NCI-H1930 (cell line): Measurements from ENCODE around the gene ADCY5.

Experiments
- DNase-seq, 2 experiments: peaks; one replicate each; lab custom pipeline; 2025; lab: John Stamatoyannopoulos, UW

The ADCY5 gene

DNA sequence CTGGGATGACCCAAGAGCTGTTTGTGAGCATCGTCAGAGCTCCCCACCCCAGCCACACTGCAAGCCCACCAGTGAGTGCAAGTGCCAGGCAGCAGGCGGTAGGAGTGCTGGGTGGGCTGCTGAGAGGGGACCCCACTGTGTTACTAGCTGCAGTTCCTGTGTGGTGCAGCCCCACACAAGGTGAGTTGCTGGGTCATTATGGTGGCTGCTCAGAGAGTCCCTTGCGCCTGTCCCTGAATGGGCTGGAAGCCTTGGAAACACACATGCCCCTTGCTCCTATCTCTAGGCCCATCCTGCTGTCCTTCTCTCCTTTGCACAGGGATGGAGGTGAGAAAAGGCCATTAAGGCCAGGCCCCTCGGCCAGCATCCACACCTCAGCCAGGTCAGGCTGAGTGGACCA is 163.4 kb downstream of the ADCY5 start:
- no peak for DNase-seq

DNA sequence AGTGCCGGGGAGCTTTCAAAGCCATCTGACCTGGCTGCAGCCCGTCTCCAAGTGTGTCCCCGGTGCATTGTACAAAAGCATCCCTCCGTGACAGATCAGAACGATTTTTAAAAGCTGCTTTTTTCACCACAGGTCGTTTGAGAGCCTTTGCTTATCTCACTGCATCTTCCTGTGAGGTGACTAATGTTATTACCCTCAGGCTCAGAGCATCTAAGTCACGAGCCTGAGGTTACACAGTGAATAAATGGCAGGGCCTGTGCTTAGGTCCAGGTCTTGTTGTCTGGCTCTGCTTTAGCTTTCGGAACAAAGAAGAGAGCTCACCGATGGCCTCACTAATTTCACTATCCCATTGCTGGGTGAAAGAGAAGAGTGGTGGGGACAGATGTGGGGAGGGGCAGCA is 163.8 kb downstream of the ADCY5 start:
- no peak for DNase-seq

DNA sequence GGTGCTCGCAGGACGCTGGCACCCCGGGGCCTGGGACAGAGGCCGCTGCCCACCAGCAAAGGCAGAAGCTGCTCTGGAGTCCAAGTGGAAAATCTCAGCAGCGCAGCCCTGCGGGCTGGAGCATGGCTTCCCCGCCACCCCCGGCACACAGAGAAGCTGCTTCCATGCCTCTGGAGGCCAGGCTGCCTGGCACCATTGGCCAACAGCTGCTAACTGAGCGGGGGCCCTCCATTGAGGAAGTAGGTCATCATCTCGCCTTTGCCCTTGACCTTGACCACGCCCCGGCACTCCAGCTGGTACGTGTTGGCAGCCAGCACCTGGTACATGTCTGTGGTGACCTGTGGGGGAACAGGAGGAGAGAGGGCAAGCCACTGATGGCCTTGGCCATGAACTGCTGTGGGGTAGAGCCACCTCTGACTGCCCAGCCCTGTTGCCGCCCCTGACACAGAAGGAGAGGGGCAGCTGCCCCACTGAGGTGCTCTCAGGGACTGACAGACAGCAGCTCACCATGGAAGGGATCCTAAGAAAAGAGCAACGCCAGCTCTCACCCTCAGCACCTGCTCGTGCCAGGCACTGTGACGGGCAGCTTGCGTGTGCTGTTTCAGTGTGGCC is 164.4 kb downstream of the ADCY5 start:
- DNase-seq: no peak

DNA sequence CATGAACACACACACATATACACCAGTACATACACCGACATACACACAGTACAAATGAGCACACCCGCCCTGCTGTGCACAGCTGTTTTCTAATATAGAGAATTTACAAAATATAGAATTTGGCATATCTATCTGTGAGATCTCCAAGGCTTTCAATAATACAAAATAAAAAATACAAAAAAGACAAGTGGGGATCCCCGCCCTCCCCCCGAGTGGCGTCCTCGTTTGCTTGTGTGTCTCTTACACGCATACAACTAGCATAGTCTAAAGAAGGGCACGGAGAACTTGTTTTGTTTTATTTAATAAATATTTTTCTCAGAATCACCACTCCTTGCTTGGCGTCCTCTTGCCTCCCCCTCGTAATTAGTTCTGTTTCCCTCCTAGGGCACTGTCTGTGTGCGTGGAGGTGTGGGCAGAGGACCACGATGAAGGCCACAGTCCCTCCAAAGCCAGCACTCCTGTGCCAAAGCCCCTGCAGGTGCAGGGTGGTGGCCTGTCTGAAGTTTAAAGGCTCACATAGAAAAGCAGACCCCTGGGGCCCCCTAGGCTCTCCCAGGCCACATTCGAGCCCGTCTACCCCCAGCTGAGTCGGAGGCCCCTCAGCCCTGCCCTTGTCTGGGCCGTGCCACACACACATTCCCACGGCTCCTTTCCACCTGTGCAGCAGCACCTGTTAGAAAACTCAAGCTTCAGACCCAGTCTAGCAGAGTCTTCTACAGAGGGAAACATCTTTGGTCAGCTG is 165.1 kb downstream of the ADCY5 start:
- DNase-seq: no peak

DNA sequence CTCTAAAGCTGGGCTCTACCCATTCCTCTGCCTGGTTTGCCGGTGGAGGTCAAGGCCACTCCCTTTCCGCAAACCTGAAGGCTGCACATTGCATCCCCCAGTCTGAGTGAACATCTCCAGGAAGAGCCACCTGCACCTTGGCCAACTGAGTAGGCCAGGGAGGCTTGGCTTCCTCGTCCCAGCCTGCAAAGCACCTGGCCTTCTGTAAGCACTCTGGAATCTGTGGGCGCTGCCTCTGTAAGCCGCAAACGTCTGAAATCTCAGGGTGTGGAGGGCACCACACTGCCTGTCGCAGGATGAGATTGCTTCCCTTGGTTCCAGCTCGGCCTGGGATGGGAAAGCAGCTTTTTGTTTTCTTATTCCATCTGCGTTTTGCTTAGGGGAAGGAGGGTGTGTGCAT is 165.8 kb downstream of the ADCY5 start:
- DNase-seq: no peak

DNA sequence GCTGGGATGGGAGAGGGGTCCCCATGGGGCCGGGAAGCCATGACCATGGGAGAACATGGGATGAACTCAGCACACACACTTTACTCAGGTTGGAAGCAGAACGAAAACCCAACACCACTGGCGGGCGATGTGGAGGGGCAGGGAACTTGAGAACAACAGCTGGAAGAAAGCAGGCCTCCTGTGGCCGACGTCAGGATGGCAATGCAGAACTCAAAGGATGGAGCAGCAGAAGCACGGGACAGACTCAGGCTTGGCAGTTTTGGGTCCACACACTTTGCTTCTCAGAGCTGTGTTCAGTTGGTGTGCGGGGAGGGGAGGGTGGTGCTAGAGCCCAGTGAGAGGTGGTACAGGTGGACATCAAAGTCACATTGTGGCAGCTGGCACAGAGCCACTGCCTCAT is 166.4 kb downstream of the ADCY5 start:
- no peak for DNase-seq

DNA sequence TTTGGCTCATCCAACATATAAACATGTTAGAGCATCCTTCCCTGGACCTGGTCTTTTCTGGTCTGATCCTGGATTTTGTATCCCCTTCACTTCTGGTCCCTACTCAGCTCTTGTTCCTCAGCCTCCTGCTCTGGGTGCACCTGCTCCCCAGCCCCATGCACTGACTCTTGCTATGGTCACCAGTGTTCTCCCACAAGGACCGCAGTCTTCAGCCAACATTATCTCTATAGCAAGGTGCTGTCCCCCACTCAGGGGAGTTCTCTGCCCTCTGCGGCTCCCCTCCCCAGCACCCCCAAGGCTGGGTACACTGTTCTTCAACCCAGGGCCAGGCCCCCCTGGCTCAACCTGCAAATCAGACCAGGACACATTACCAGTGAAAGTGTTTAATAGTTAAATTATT is 167.0 kb downstream of the ADCY5 start:
- DNase-seq: no peak

DNA sequence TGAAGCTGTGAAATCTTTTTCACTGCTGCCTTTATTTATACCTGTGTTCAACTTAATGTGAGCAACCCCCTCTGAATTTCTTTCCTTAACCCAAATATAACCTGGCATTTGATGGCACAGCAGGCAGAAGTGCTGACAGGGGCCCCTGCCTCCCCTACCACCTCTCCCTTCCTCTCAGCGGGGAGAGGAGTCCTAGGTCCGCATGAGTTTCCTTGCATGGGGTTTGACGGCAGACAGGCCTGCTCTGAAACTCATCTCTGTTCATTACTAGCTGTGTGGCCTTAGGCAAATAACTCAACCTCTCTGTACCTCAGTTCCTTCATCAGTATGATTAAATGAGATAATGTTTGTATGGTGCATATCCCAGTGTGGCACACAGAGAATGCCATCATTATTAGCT is 167.5 kb downstream of the ADCY5 start:
- no peak for DNase-seq

DNA sequence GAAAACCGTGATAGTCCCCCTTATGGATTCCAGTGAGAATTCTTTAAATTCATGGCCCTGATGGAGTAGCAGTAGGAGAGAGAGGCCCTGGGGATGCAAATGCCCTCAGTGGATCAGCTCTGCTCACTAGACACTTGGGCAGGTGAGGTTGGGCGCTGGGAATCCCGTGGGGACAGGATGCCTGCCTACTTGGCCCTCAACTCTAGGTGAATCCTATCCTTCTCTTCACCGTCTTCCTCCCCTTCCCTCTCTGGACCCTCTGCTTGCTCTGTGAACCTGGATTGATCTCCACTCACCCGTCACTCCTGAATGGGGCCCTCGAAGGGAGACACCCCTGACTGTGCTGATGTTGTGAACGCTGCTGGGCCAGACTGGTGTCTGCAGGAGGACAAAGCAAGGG is 169.8 kb downstream of the ADCY5 start:
- DNase-seq: no peak

DNA sequence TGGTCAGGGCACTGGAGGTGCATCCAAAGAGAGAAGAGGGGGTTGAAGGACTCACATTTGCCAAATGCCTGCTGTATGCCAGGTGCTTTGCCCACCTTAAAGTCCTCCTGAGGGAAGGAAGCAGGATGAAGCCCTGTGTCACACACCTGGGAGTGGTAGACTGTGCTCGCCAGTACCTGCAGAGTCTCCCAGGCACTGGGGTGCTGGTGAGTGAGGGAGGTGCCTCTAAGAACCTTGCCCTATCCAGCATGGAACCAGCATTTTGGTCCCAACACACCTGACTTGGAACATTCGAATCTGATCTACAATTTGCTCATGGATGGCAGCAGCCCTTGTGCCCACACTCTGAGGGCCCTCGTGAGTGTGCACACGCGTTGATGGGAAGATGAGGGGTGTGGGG is 170.4 kb downstream of the ADCY5 start:
- no peak for DNase-seq

DNA sequence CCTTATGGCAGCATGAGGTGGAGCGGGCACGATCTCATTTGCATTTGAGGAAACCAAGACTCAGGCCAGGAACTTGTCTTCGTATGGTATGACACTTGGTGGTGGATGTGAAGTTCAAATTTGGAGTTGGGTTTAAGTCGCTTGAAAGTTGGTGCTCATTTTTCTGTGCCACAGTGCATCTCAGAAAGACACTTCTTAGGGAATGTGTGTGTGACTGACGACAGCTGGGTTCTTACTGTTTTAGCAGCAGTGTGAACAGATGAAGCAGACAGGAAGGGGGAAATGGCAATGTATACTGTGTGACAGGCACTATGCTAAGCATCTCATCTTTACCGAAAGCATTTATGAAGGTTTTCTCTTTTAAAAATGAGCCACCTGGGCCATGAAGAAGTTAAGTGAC is 171.8 kb downstream of the ADCY5 start:
- DNase-seq: no peak

DNA sequence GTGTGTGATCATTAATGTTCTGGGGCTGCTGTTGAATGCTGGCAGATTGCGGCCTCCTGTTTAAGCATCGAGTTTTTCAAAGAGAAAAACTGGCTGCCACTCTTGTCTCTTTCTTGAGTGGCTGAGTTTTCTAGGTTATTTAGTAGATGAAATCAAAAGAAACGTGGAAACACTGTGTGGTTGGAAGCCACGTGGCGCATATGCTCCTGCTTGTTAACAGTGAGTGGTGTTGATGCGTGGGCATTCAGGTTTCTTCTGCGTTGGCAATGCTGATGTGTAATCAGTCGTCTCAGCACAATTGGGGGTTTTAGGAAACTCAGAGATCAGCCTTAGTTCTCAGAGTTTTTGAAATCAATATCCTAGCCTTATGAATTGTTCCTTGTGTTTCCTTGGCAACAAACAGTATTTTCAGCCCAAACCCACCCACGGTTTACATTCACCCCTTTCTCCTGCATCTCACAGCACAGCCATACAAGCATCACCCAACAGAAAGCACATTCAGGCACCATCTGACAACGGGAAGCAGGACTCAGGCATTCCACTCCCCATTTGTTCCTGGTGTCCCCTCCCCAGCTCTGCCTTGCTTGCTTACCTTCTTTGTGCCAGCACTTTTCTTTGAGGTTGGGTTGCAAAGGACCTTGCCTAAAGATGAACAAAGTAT is 172.4 kb downstream of the ADCY5 start:
- DNase-seq: no peak

DNA sequence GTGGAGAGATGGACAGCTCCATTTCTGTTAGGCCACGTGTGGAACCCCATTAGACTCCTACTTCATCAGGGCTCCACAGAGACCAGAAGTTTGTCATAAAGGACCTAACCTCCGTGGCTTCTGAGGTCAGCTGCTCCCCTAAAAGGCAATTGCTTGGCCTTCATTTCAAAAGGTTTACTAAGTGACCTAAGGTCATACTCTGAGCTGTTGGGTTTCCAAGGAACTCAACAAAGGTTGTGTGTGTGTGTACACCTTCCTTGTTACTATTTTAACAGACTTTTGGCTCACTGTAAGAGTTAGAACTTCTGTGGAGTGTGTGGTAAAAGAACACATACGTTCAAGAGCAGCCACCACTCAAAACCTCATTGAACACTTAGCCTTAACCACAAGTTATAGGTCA is 173.2 kb downstream of the ADCY5 start:
- no peak for DNase-seq

DNA sequence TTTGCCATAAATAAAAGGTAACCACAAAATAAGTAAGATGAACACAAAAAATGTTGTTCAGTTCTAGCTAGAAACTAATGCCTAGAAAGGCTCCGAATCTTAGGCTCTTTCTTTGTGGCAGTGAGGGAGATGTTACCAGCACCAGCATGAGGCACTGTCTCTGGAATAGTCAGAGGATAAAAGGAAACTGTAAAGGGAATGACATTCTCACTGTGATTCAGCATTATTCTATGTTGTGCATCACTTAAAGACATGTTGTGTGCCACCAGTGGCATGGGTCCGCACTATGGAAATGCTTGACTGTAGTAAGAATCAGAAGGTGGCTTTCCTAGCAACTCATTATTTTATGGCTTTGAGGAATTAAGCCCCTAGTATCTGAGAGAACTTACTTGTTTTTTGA is 176.3 kb downstream of the ADCY5 start:
- no peak for DNase-seq

DNA sequence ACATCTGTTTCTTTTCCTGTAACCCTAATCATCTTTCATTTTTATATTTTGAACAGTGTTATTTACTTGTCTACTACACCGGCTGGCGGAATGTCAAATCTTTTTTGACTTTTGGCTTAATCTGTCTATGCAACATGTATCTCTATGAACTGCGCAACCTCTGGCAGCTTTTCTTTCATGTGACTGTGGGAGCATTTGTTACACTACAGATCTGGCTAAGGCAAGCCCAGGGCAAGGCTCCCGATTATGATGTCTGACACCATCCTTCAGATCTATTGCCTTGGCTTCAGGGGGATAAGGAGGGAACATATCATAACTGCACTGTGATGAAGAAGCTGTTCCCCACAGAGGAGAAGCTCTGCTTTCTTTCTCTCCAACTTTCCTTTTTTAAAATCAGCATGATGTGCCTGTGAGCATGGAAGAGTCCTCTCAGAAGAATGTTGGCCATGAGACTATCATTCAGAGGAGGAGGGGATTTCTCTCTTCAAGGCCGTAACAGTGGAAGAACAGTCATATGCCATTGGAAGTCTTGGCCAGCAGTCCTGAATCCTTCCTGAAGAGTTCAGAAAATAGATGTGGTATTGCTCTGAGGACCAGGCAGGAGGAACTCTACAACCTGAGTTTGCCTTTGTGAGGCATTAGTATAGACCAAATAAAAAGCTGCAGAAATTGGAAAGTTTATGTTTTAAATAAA is 177.3 kb downstream of the ADCY5 start:
- DNase-seq: no peak

DNA sequence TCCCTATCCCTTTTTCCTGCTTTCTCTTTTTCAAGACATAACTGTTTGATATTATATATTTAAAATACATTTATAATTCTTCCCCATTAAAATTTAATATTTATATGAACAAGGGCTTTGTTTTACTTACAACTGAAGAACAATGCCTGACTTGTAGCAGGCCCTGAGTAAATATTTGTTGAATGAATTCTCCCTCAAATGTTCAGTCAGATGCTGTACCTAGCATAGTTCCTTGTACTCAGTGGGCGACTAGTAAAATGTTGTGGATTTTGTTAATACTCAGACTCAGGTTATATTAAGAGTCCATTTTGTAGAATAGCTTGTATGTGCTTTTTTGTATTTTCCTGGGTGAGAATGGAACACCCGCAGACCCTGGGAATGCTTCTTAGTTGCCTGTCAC is 178.1 kb downstream of the ADCY5 start:
- no peak for DNase-seq

DNA sequence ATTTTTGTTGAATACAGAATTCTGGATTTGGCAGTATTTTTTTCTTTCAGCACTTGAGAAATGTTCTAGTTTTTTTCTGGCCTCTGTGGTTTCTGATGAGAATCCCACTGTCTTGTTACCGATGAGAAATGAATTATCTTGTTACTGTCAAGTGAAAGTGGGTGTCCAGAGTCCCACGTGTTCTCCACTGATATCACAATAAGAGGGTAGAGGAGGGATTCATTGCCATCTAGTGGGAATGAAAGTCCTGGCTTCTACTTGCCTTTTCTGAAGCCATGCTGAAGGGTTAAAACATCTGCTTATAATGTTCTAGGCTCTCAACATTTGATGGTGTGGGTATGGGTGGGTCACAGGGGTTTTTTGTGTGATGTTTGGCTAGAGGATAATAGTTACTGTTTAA is 181.1 kb downstream of the ADCY5 start:
- peak in 1 of 2 experiments; percentile 1 for DNase-seq

DNA sequence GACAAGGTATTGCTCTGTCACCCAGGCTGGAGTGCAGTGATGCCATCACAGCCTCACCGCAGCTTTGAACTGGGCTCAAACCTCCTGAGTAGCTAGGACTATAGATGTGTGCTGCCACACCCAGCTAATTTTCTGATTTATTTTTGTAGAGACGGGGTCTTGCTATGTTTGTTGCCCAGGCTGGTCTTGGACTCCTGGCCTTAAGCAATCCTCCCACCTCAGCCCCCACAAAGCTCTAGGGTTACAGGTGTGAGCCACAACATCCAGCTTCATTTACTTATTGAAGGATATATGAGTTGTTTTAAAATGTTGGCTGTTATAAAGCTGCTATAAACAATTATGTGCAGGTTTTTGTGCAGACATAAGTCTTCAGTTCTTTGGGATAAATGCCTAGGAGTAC is 184.9 kb downstream of the ADCY5 start:
- no peak for DNase-seq

DNA sequence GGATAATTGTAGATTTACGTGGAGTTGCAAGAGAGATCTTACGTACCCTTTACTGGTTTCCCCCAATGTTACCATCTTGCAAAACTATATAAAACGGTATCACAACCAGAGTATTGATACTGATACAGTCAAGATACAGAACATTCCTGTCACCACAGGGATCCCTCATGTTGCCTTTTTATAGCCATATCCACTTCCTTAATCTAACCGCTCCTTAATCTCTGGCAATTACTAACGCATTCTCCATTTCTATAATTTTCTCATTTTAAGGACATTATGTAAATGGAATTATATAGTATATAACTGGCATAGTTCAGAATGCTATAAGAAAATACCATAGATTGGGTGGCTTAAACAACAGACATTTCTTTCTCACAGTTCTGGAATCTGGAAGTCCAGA is 186.0 kb downstream of the ADCY5 start:
- no peak for DNase-seq

DNA sequence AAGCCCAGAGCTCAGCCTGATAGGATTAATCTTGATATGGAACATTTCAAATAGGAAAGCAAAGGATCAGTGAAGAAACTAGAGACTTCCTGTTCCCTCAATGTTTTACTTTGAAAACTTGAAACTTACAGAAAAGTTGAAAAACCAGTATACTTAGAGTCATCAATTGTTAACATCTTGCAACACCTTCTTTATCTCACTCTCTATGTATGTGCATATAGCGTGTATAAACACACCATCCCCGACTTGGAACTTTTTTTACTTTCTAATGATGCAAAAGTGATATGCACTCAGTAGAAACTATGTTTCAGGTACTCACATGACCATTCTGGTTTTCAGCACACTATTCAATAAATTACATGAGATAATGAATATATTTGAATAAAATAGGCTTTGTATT is 186.7 kb downstream of the ADCY5 start:
- no peak for DNase-seq

DNA sequence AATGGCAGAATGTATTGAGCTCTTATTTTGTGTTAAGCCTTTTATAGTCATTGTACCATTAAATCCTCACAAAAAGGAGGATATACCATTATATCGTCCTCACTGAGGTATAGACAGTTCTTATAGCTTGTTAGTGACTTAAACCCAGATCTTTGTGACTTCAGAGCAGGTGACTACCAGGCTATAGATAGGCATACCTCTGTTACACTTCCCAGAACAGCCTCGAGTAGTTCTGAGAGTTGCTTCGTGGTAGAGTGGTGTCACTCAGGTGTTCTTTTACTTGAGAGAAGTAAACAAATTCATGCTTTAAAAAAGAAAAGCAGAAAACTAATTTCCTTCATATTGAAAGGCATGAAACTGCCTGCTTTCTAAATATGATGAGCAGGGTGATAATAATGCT is 187.2 kb downstream of the ADCY5 start:
- no peak for DNase-seq

DNA sequence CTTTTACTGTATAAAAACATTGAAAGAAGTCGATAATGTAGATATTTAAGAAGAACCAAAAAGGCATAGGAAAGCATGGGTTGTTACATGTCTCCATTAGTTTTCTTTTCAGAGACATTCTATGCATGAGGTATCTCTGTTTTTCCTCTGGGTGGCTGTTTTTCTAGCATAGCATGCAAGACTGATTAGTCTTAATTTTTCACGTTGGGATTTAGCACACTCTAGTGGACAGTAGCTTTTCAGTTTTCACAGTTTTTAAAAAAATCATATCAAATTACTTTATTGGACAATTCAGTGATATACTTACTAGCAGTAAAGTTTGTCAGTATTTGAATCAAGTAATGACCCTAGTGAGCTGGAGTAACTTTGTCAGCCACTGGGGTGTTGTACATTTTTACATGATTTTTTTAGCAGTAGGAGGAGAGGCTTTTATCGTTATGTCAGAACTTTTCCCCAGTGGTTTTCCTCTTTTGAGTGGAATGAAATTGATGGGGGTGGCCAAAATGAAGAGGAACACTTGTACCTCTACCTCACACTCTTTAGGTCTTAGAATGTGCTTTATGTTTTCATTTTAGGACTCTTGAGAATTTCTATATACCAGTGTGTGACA is 190.0 kb downstream of the ADCY5 start:
- peak in 1 of 2 experiments; percentile 38 for DNase-seq

DNA sequence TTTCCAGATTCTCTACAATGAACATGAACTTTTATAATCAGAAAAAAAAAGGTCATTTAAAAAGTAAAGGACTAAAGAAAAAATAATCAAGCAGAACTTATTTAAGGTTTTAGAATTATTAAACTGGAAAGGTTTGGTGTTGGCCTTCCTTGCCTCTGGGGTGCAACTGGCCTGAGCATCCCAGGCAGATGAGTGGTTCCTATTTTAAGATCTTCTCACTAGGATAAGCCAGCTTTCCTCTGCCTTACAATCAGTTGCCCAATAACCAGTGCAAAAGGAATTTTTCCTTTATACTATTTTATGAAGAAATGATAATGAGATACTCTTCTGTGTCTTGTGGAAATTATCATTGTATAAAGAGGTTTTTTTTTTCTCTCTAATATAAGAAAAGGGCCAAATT is 190.5 kb downstream of the ADCY5 start:
- DNase-seq: no peak
